Duodenal mucosa (tissue), 2 donors: ENCODE results near the gene RAB19.

ENCODE experiments used
- H3K27ac ChIP-seq: one replicate; pipeline ENCODE4 v1.7.0; 2013; ENCODE audit warnings: low read depth, low read length
- H3K27me3 ChIP-seq, 2 donors: one replicate each; pipeline ENCODE4 v1.7.0; 2013; ENCODE audit warnings: low read length in 2 of 2, control low read depth in 1 of 2; ENCODE audit not compliant: insufficient read depth in 2 of 2, control insufficient read depth in 1 of 2
- H3K36me3 ChIP-seq, 2 donors: one replicate each; pipeline ENCODE4 v1.7.0; 2013; ENCODE audit warnings: low read length in 2 of 2, control low read depth in 1 of 2; ENCODE audit not compliant: insufficient read depth in 2 of 2, control insufficient read depth in 1 of 2
- H3K4me1 ChIP-seq, 2 donors: one replicate each; pipeline ENCODE4 v1.7.0; 2013; ENCODE audit warnings: low read length in 2 of 2, control low read depth in 1 of 2; ENCODE audit not compliant: insufficient read depth in 2 of 2, control insufficient read depth in 1 of 2
- H3K4me3 ChIP-seq, 2 donors: one replicate each; pipeline ENCODE4 v1.7.0; 2013; ENCODE audit warnings: low read length in 2 of 2, low read depth in 1 of 2
- H3K9ac ChIP-seq, 2 donors: one replicate each; pipeline ENCODE4 v1.7.0; 2013; ENCODE audit warnings: low read length in 2 of 2, low read depth in 1 of 2
- H3K9me3 ChIP-seq, 2 donors: one replicate each; pipeline ENCODE4 v1.7.0; 2013; ENCODE audit warnings: low read length in 2 of 2, control low read depth in 1 of 2; ENCODE audit not compliant: control insufficient read depth in 1 of 2

The RAB19 gene

DNA sequence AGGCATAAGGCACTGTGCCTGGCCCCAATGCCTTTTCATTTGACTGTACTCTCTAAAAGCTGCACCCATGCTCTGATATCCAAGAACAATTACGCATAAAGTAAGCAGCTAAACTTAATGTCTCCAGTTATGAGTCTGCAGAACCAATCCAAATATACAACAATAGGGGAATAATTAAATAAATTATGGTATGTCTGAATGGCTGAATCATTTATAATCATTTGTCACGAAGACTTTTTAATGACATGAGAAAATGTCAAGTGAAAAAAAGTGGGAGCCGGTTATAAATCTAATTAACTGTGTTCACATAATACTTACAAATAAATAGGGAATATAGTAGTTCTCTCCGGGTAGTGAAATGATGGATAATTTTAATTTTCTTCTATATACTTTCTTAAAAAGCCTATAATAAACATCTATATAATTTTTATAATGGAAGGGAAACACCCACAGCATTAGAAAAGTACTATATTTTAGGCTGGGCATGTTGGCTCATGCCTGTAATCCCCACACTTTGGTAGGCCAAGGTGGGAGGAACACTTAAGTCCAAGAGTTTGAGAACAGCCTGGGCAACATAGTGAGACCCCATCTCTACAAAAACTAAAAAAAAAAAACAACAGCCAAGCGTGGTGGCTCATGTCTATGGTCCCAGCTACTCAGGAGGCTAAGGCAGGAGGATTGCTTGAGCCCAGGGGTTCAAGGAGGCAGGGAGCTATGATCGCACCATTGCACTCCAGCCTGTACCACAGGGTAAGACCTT is 19.7 kb upstream of the RAB19 start:
- Histone ChIP-seq H3K9ac (no peak overlapping the region), H3K4me3 (no peak overlapping the region), H3K36me3 (peaks cover 4 to 19% of the 10 kb centered on the region in 2 donors), H3K4me1 (no peaks in the 10 kb centered on the region), H3K9me3 (no peaks in the 10 kb centered on the region), H3K27ac (no peak overlapping the region), H3K27me3 (no peaks in the 10 kb centered on the region)

DNA sequence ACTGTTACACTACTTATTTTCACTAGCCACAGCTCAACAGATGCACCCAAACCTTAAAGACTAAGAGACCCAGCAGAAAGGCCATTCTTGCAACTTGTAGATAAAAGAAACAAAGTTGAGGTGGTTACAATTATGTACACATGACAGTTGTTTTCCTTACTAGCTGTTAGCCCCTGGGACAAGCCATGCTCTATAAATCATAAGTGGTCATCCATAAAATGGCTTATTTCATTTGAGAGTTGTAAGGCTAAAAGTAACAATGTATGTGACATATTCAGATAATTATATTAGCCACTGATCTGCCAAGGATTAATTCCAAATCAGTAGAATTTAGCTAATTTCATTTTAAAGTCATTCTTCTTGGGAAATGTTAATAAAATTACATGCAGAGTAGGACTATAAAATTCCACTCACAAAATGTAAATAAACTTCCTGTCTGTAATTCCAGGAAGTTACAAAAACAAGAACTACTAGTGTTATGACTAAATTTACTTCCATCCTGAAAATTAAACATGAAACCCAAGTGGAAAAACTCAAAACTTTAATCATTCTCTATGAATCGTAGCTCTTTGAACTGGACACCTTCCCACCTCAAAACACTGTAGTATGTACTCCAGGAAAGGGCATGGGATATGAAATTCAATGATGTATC is 18.8 kb upstream of the RAB19 start:
- no peak overlapping the region for H3K4me3 ChIP-seq
- peaks cover 4 to 16% of the 10 kb centered on the region in 2 donors for H3K36me3 ChIP-seq
- no peak overlapping the region for H3K27ac ChIP-seq
- H3K9ac ChIP-seq: no peak overlapping the region
- no peaks in the 10 kb centered on the region for H3K27me3 ChIP-seq
- no peaks in the 10 kb centered on the region for H3K4me1 ChIP-seq
- H3K9me3 ChIP-seq: no peaks in the 10 kb centered on the region

DNA sequence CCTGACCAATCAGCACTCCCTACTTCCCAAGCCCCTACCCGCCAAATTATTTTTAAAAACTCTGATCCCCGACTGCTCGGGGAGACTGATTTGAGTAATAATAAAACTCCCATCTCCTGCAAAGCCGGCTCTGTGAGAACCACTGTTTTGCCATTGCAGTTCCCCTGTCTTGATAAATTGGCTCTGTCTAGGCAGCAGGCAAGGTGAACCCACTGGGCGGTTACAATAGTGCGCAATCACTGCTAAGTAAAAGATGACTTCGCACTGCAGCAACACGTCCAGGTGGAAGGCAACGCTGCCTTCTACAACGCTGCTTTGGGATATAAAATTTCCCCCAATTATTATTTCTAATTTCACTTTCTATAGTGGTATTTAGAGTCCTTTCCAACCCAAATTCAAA is 14.4 kb upstream of the RAB19 start:
- H3K4me1 ChIP-seq: no peaks in the 10 kb centered on the region
- H3K27ac ChIP-seq: no peak overlapping the region
- no peak overlapping the region for H3K9ac ChIP-seq
- no peaks in the 10 kb centered on the region for H3K9me3 ChIP-seq
- no peak overlapping the region for H3K4me3 ChIP-seq
- peaks cover 0 to 3% of the 10 kb centered on the region in 2 donors for H3K36me3 ChIP-seq
- no peaks in the 10 kb centered on the region for H3K27me3 ChIP-seq

DNA sequence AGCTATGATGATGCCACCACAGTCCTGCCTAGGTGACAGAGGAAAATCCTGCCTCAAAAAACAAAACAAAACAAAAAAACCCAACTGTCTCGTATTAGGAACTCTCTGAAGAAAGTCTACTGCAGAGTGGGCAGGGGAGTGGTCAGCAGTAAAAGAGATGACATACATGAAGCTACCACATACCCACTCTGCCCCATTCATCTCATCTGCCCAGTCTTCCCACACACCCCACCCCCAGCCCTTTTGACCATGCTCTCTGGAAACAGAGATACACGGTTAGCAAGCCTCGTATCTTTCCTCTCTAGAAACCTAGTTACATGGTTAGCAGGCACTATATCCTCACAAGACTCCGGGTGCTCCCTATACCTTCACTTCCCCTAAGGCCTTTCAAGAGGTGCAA is 13.8 kb upstream of the RAB19 start:
- no peak overlapping the region for H3K27ac ChIP-seq
- no peaks in the 10 kb centered on the region for H3K36me3 ChIP-seq
- H3K9ac ChIP-seq: no peak overlapping the region
- H3K27me3 ChIP-seq: no peaks in the 10 kb centered on the region
- H3K9me3 ChIP-seq: no peaks in the 10 kb centered on the region
- H3K4me3 ChIP-seq: no peak overlapping the region
- no peaks in the 10 kb centered on the region for H3K4me1 ChIP-seq

DNA sequence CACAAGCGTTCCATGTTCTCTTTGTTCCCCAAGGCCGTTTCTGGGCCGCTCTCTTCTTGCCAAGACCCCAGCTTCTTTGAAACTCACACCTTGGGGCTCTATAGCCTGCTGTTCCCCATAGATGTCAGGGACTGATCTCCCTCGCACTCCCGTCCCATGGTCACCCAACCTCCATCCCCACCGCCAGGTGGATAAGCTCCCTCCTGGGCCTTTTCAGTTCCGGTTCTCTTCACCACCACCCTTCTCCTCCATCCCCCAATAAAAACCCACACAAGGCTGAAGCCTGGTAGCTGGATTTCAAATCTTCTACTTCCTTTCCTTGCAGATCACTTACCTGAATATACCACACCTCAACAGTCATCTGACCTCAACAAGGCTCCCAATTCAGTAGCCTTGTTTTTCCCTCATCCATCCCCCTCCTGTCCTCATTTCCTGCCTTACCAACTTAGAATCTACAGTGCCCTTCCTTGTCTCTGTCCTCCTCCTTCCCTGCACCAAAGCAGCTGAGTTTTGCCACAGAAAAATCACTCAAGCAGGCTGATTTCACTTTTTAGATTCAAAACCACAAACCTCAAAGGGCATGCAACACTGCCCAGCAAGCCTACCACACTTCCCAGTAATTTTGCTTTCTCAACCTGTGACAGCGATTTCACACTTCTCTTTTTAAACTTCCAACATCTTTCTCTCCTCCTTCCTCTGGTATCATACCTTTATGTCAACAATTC is 13.2 kb upstream of the RAB19 start:
- Histone ChIP-seq H3K27ac (no peak overlapping the region), H3K9ac (no peak overlapping the region), H3K36me3 (no peaks in the 10 kb centered on the region), H3K27me3 (no peaks in the 10 kb centered on the region), H3K9me3 (no peaks in the 10 kb centered on the region), H3K4me1 (no peaks in the 10 kb centered on the region), H3K4me3 (no peak overlapping the region)

DNA sequence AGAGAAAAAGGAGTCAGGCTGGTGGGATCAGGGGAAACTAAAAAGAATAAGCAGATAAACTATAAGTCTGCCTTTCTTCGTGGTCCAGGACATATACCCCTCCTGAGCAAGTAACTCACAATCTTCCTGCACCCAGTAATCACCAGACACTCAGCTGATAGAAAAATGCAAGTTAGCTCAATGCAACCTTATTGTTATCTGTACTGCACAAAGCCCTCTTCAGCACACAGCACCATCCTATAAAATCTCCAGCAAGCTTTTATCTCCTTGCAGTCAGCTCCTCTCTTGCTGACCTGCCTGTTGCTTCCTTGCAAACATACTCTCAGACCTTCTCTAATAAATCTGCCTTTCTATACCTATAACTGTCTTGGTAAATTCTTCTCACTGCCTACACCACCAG is 12.2 kb upstream of the RAB19 start:
- H3K27ac ChIP-seq: no peak overlapping the region
- H3K36me3 ChIP-seq: no peaks in the 10 kb centered on the region
- no peak overlapping the region for H3K4me3 ChIP-seq
- no peaks in the 10 kb centered on the region for H3K27me3 ChIP-seq
- no peak overlapping the region for H3K9ac ChIP-seq
- H3K9me3 ChIP-seq: no peaks in the 10 kb centered on the region
- H3K4me1 ChIP-seq: peaks cover 0 to 7% of the 10 kb centered on the region in 2 donors

DNA sequence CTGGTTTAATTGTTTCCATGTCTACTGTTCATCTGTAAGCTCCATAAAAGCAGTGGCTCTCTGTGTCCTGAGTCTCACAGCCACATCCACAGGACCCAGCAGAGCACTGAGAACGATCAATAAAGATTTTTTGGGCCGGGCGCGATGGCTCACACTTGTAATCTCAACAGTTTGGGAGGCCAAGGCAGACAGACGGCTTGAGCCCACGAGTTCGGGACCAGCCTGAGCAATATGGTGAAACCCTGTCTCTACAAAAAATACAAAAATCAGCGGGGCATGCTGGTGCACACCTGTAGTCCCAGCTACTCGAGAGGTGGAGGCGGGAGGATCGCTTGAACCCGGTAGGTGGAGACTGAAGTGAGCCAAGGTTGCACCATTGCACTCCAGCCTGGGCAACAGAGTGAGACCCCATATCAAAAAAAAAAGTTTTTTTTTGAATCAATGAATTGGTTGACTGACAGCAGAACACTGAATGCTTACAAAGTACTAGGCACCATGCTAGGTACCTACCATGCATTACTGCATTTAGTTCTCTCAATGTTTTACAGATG is 10.0 kb upstream of the RAB19 start:
- no peak overlapping the region for H3K27ac ChIP-seq
- no peaks in the 10 kb centered on the region for H3K27me3 ChIP-seq
- H3K4me1 ChIP-seq: peaks cover 0 to 10% of the 10 kb centered on the region in 2 donors
- no peak overlapping the region for H3K9ac ChIP-seq
- no peaks in the 10 kb centered on the region for H3K36me3 ChIP-seq
- no peak overlapping the region for H3K4me3 ChIP-seq
- no peaks in the 10 kb centered on the region for H3K9me3 ChIP-seq

DNA sequence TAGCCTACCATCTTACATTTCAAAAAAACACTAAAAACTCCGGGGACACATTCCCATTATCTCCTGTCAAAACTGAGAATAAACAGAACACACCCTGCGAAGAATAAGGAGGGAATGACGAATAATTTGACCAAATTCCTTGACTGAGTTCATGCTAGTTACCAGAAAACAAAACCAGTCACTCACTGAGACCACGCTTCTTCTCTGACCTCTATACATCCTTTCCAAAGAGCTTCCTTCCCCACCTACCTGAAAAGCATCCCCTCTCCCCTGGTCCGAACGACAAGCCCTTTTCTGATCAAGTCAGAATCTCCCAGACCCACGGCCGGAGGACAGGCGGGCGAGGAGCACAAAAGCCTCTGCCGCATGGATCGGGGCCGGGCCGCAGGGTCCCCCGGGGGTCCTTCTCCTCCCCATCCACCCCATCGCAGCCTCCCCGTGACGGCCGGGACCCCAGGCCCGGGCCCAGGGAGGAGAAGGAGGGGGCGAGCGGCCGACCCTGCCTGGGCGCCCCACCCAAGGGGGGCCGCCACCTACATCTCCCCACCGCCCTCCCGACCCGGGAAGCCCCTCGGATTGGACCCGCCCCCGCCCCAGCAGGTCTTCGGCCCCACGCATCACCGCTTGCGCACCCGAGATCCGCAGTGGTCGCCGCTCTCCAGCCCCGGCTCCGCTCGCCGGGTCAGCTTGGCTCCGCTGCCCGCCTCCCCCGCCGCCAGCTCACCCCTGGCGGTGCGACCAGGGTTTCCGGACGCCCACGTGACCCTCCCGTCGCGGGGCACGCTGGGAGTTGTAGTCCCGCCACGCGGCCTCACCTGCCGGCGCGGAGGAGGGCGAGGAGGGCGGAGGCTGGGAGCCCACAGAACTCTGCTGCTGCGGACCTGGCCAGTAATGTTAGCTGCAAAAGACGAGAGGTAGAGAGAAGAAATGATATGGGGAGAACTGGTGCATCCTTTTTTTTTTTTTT is 5.8 kb upstream of the RAB19 start, which contains the start of gene SLC37A3:
Gene SLC37A3 (minus strand): TSS at position 747 of the 967 bp plus-strand sequence. CDS start 16,004 bp downstream, outside the sequence.
- peak within 1 kb of the TSS; percentile 73 to 95 for H3K4me3 ChIP-seq
- no peaks in the 10 kb centered on the region for H3K27me3 ChIP-seq
- H3K9me3 ChIP-seq: no peaks in the 10 kb centered on the region
- H3K9ac ChIP-seq: peak within 1 kb of the TSS; percentile 64 to 89
- peaks cover 0 to 10% of the 10 kb centered on the region in 2 donors for H3K4me1 ChIP-seq
- no peaks in the 10 kb centered on the region for H3K36me3 ChIP-seq
- H3K27ac ChIP-seq: peak within 1 kb of the TSS; percentile 70

DNA sequence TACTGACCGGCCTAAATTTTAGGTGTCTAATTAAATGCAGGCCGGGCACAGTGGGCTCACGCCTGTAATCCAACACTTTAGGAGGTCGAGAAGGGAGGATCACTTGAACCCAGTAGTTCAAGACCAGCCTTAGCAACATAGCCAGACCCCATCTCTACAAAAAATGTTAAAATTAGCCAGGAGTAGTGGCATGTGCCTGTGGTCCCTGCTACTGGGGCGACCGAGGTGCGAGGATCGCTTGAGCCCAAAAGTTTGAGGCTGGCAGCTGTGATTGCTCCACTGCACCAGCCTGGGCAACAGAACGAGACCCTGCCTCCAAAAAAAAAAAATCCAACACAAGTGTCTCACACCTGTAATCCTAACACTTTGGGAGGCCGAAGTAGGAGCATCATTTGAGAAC is 5.0 kb upstream of the RAB19 start:
- no peak overlapping the region for H3K9ac ChIP-seq
- H3K27ac ChIP-seq: no peak overlapping the region
- peaks cover 0 to 13% of the 10 kb centered on the region in 2 donors for H3K4me1 ChIP-seq
- no peaks in the 10 kb centered on the region for H3K9me3 ChIP-seq
- no peaks in the 10 kb centered on the region for H3K36me3 ChIP-seq
- peak overlapping the region in 1 of 2 donors; percentile 73 for H3K4me3 ChIP-seq
- H3K27me3 ChIP-seq: peaks cover 0 to under 1% of the 10 kb centered on the region in 2 donors
